BE2C (cell line): ENCODE measurements around the gene SLC7A8.

ENCODE experiments used
- DNase-seq: peaks from one replicate; pipeline ENCODE4 v3.0.0-alpha.2; 2020
- H3K27me3 ChIP-seq: fragments of 250-450 bp; sonication (Bioruptor Pico); 2 replicates; pipeline ENCODE4 v1.5.1; 2020; ENCODE audit warnings: mild to moderate bottlenecking
- H3K36me3 ChIP-seq: fragments of 250-450 bp; sonication (Bioruptor Pico); 2 replicates; pipeline ENCODE4 v1.5.1; 2020; ENCODE audit warnings: mild to moderate bottlenecking
- H3K4me1 ChIP-seq: fragments of 250-450 bp; sonication (Bioruptor Pico); 2 replicates; pipeline ENCODE4 v1.5.1; 2020
- H3K4me3 ChIP-seq: 2 replicates; pipeline ENCODE4 v1.5.1; 2011; ENCODE audit warnings: low read depth, low read length
- H3K9me3 ChIP-seq: fragments of 250-450 bp; sonication (Bioruptor Pico); 2 replicates; pipeline ENCODE4 v1.5.1; 2020
- CTCF ChIP-seq: IDR thresholded peaks from 2 replicates; pipeline ENCODE4 v1.5.1; 2012; ENCODE audit warnings: mild to moderate bottlenecking, low read depth, low read length

The SLC7A8 gene

GRCh38 chr14:23141706-23142444 is 41.6 kb downstream of the SLC7A8 start:
- no peak for TF ChIP-seq CTCF
- H3K4me3 ChIP-seq, result no peak overlapping the region
- DNase-seq, result peak; percentile 66

GRCh38 chr14:23140371-23140770 is 43.1 kb downstream of the SLC7A8 start:
- no peaks in the 10 kb centered on the region for H3K27me3 ChIP-seq
- no peaks in the 10 kb centered on the region for H3K9me3 ChIP-seq
- H3K36me3 ChIP-seq, result no peaks in the 10 kb centered on the region
- DNase-seq, result no peak
- TF ChIP-seq CTCF, result no peak
- H3K4me3 ChIP-seq, result no peak overlapping the region
- peaks cover 7% of the 10 kb centered on the region for H3K4me1 ChIP-seq

More at GRCh38 chr14:23141706-23142444, 41.6 kb downstream of the SLC7A8 start:
- no peaks in the 10 kb centered on the region for H3K36me3 ChIP-seq
- H3K27me3 ChIP-seq, result no peaks in the 10 kb centered on the region; the same call in 1 of the 2 replicates
- H3K9me3 ChIP-seq, result no peaks in the 10 kb centered on the region
- peaks cover 7% of the 10 kb centered on the region for H3K4me1 ChIP-seq

- H3K36me3 ChIP-seq, result no peaks in the 10 kb centered on the region
Observed at GRCh38 chr14:23139874-23140273, 43.6 kb downstream of the SLC7A8 start.

GRCh38 chr14:23137813-23138535 is 45.5 kb downstream of the SLC7A8 start:
- no peak for TF ChIP-seq CTCF
- H3K4me1 ChIP-seq, result peaks cover 7% of the 10 kb centered on the region
- H3K9me3 ChIP-seq, result no peaks in the 10 kb centered on the region
- H3K36me3 ChIP-seq, result no peaks in the 10 kb centered on the region
- no peaks in the 10 kb centered on the region for H3K27me3 ChIP-seq
- no peak overlapping the region for H3K4me3 ChIP-seq
- no peak for DNase-seq

More at GRCh38 chr14:23139874-23140273, 43.6 kb downstream of the SLC7A8 start:
- H3K9me3 ChIP-seq, result no peaks in the 10 kb centered on the region
- no peak for TF ChIP-seq CTCF
- no peak for DNase-seq
- no peak overlapping the region for H3K4me3 ChIP-seq
- H3K4me1 ChIP-seq, result peaks cover 7% of the 10 kb centered on the region
- no peaks in the 10 kb centered on the region for H3K27me3 ChIP-seq

GRCh38 chr14:23137192-23137812 is 46.2 kb downstream of the SLC7A8 start:
- no peak for TF ChIP-seq CTCF
- Histone ChIP-seq H3K4me1 (peaks cover 7% of the 10 kb centered on the region), H3K27me3 (no peaks in the 10 kb centered on the region), H3K4me3 (no peak overlapping the region), H3K36me3 (no peaks in the 10 kb centered on the region), H3K9me3 (no peaks in the 10 kb centered on the region)
- no peak for DNase-seq
